ENCODE measurements around the gene NDUFV2. TPM values are rescaled to one million over a fixed set of nuclear protein-coding genes. Genes with fewer than 3 reads are reported as not detected.

The NDUFV2 gene
- total and polyA plus RNA-seq, 2 of the 8 experiments (the other 6 are each of a cell fraction or from before 2014, with no cell fraction given) = 90.8 to 191 TPM

- ChIA-PET CTCF (ENCODE audit: partially characterized antibody) (no interaction called here), POLR2A (ENCODE audit: partially characterized antibody) (interaction anchor here (0.7 to 5.7 kb wide), 7 partner anchors 12 to 1216 kb away, joined by 3 to 61 read pairs (median 5); partner anchors contain the start of gene ANKRD12)
- no peak overlapping the region for H4K91ac ChIP-seq (replicated peaks; ENCODE audit: insufficient read length, low read length)
- no peak overlapping the region for H4K8ac ChIP-seq (ENCODE audit: extremely low read depth, insufficient read depth, low read length)
- H3K23me2 ChIP-seq (ENCODE audit: low read depth, low read length) = peaks cover 9% of the 10 kb centered on the region
- H2BK12ac ChIP-seq (ENCODE audit: low read depth, low read length) = no peak overlapping the region
- FAIRE-seq = no peak
- H2BK120ac ChIP-seq (replicated peaks; ENCODE audit: low read depth, low read length) = no peak overlapping the region
- H3K79me2 ChIP-seq (ENCODE audit: control insufficient read depth in 1 of 2, insufficient read depth in 2 of 2, low read length in 2 of 2) = peaks cover 33 to 66% of the 10 kb centered on the region in 2 experiments
- no peak overlapping the region for H2AFZ ChIP-seq (ENCODE audit: low read length)
- peaks cover 0 to 21% (median 6%) of the 10 kb centered on the region in 4 experiments; a peak in 4 of 7 replicates for H3K4me1 ChIP-seq (replicated peaks in 1 of 4; ENCODE audit: control insufficient read depth in 3 of 4, insufficient read depth in 4 of 4, low read length in 3 of 4)
- H3K14ac ChIP-seq (ENCODE audit: insufficient read length) = no peak overlapping the region
- peaks cover 4 to 5% of the 10 kb centered on the region in 2 experiments for H4K20me1 ChIP-seq (replicated peaks in 1 of 2; ENCODE audit: control insufficient read depth in 1 of 2, insufficient read depth in 2 of 2, low read length in 2 of 2)
- no peak overlapping the region for H3K18ac ChIP-seq (ENCODE audit: extremely low read depth, low read length)
- H3K4me3 ChIP-seq (ENCODE audit: extremely low read depth in 1 of 4, insufficient read depth in 2 of 4, low read depth in 3 of 4, low read length in 4 of 4) = peak overlapping the region; percentile 77 to 92 (median 86); a peak in 7 of 8 replicates
- no peak overlapping the region for H2BK15ac ChIP-seq (ENCODE audit: low read length)
- no peak overlapping the region for H3K23ac ChIP-seq (ENCODE audit: insufficient read length)
- no peaks in the 10 kb centered on the region; the same call in 1 of the 2 replicates for H3K79me1 ChIP-seq (ENCODE audit: low read depth, low read length)
- no peak overlapping the region for H2BK5ac ChIP-seq (ENCODE audit: low read depth, low read length)
- no peak overlapping the region for H2BK20ac ChIP-seq (ENCODE audit: low read length)
- no peak overlapping the region for H3K27ac ChIP-seq (ENCODE audit: low read depth, low read length)
- H3K56ac ChIP-seq (replicated peaks; ENCODE audit: insufficient read length, low read depth, low read length) = no peak overlapping the region
- H3K4ac ChIP-seq (replicated peaks; ENCODE audit: insufficient read length, low read depth, low read length) = no peak overlapping the region
- H4K5ac ChIP-seq (ENCODE audit: insufficient read length, low read depth, low read length) = no peak overlapping the region
- H3K9me3 ChIP-seq (ENCODE audit: insufficient read depth in 2 of 2, low read depth in 1 of 2, low read length in 1 of 2) = no peaks in the 10 kb centered on the region
- no peak for DNase-seq (ENCODE audit: low read depth in 1 of 2, low spot score in 2 of 2)
- H3K9ac ChIP-seq (replicated peaks in 1 of 4; ENCODE audit: extremely low read depth in 1 of 4, low read depth in 3 of 4, low read length in 3 of 4) = peak overlapping the region in 3 of 4 experiments; percentile 33 to 51 (median 34); a peak in 3 of 7 replicates
- peaks cover 0 to 5% (median 0%) of the 10 kb centered on the region in 4 experiments; a peak in 1 of 8 replicates for H3K36me3 ChIP-seq (ENCODE audit: control insufficient read depth in 2 of 4, insufficient read depth in 4 of 4, low read length in 3 of 4)
- peak overlapping the region; percentile 81 to 83 for H3K4me2 ChIP-seq (ENCODE audit: insufficient read depth in 1 of 2, low read depth in 2 of 2, low read length in 2 of 2)
- WGBS, 2 experiments (ENCODE audit: extremely low coverage in 1 of 2, insufficient coverage in 1 of 2, insufficient read length in 1 of 2, insufficient replicate concordance in 2 of 2, low coverage in 1 of 2, low lambda C conversion rate in 2 of 2, missing lambda C conversion rate in 1 of 2) = 28% methylated on average over 5 of the region's 5 CpGs; no CpG with 5 or more reads in 1 of the 2 experiments
- H2AK5ac ChIP-seq (ENCODE audit: low read depth, low read length) = no peak overlapping the region
- H3K27me3 ChIP-seq (replicated peaks in 1 of 4; ENCODE audit: control insufficient read depth in 3 of 4, extremely low read depth in 1 of 4, insufficient read depth in 3 of 4, low read length in 3 of 4) = peaks cover 0 to 2% (median 0%) of the 10 kb centered on the region in 4 experiments; a peak in 1 of 7 replicates
- TF ChIP-seq ASH2L (IDR thresholded peaks at IDR 0.05; ENCODE audit: low read length) = no peak
- no peak for TF ChIP-seq CBX8 (IDR thresholded peaks at IDR 0.05; ENCODE audit: borderline replicate concordance, low read depth, low read length)
- no peak for TF ChIP-seq SIX5 (IDR thresholded peaks at IDR 0.05; ENCODE audit: low read depth, low read length)
- TF ChIP-seq CTCF (IDR thresholded peaks at IDR 0.05; ENCODE audit: control extremely low read depth in 1 of 3, insufficient read depth in 1 of 3, low read depth in 1 of 3, low read length in 3 of 3) = no peak
- TF ChIP-seq EGR1 (IDR thresholded peaks at IDR 0.05; ENCODE audit: borderline replicate concordance, low read depth, low read length) = no peak
- TF ChIP-seq EP300 (IDR thresholded peaks at IDR 0.05; ENCODE audit: borderline replicate concordance in 1 of 2, low read depth in 2 of 2, low read length in 2 of 2) = no peak
- no peak for TF ChIP-seq MAX (IDR thresholded peaks at IDR 0.05)
- no peak for TF ChIP-seq GABPA (IDR thresholded peaks at IDR 0.05; ENCODE audit: borderline replicate concordance, insufficient read depth, low read length)
- TF ChIP-seq SP1 (IDR thresholded peaks at IDR 0.05; ENCODE audit: low read depth, low read length) = no peak
- no peak for TF ChIP-seq BACH1 (IDR thresholded peaks at IDR 0.05; ENCODE audit: low read length)
Measured at GRCh38 chr18:9104244-9104901, 1.9 kb downstream of the NDUFV2 start.
